GM12878 (cell line): ENCODE results near the gene PARVA. TPM values are rescaled to one million over a fixed set of nuclear protein-coding genes. Genes with fewer than 3 reads are reported as not detected.

Experiments
- ATAC-seq: fragments of 200-7000 bp; cut with Tn5 transposase; 3 replicates; pipeline ENCODE4 v1.9.1; 2020; ENCODE audit warnings: mild to moderate bottlenecking, moderate library complexity
- BruUV-seq: library from RNA; stranded (reverse); fragments of 400-500 nt; replicated peaks from 2 replicates; lab custom pipeline; 2021; lab: Mats Ljungman, UMichigan
- CTCF ChIA-PET: fragments of 300-600 bp; sonication (Branson Sonifier 250); formaldehyde crosslinking; extraction: SDS; loops from one replicate; lab custom pipeline; 2021; ENCODE audit warnings: inconsistent platforms; lab: Yijun Ruan, JAX
- POLR2A ChIA-PET: fragments of 350-600 bp; formaldehyde crosslinking; extraction: SDS; loops from one replicate; lab custom pipeline; 2021; ENCODE audit warnings: inconsistent platforms; lab: Charles Lee
- RAD21 ChIA-PET: fragments of 300-600 bp; sonication (Branson Sonifier 250); formaldehyde crosslinking; loops from one replicate; lab custom pipeline; 2023; ENCODE audit warnings: antibody characterized with exemption; ENCODE audit not compliant: unreplicated experiment; lab: Charles Lee
- SMC1A ChIA-PET: fragments of 300-600 bp; sonication (Branson Sonifier 250); formaldehyde crosslinking; loops from one replicate; lab custom pipeline; 2023; ENCODE audit not compliant: unreplicated experiment, uncharacterized antibody; lab: Charles Lee
- DNase-seq: peaks from one replicate; pipeline ENCODE4 v3.0.0-alpha.2; 2011; ENCODE audit warnings: low read depth, low spot score
- FAIRE-seq: peaks from 3 replicates; lab custom pipeline; 2011; peaks lifted over from hg19 to GRCh38; lab: Jason Lieb, UNC
- H2AFZ ChIP-seq: 2 replicates; pipeline ENCODE4 v1.6.0; 2011; ENCODE audit warnings: low read depth, low read length, control low read depth; ENCODE audit not compliant: control insufficient read depth
- H3K27ac ChIP-seq: 2 replicates; pipeline ENCODE4 v1.5.1; 2011; ENCODE audit warnings: control low read depth; ENCODE audit not compliant: control insufficient read depth, insufficient read depth
- H3K27me3 ChIP-seq, 2 experiments: replicated peaks in 1 of 2; 2 replicates each; pipeline versions ENCODE4 v1.6.0 to v1.6.1; 2011; ENCODE audit warnings: low read length in 1 of 2; ENCODE audit not compliant: control insufficient read depth in 2 of 2, insufficient read depth in 2 of 2
- H3K36me3 ChIP-seq, 2 experiments: 2 replicates each; pipeline ENCODE4 v1.5.1; 2011; ENCODE audit warnings: low read length in 1 of 2; ENCODE audit not compliant: control insufficient read depth in 2 of 2, insufficient read depth in 2 of 2
- H3K4me1 ChIP-seq: 2 replicates; pipeline ENCODE4 v1.6.1; 2011; ENCODE audit warnings: mild to moderate bottlenecking, low read length, moderate library complexity, mixed read lengths; ENCODE audit not compliant: control insufficient read depth, insufficient read depth
- H3K4me2 ChIP-seq: 2 replicates; pipeline ENCODE4 v1.6.0; 2011; ENCODE audit warnings: control low read depth; ENCODE audit not compliant: control insufficient read depth, insufficient read depth
- H3K4me3 ChIP-seq: fragments of 200-600 bp; sonication (generic); 2 replicates; pipeline ENCODE4 v1.5.1; 2016
- H3K79me2 ChIP-seq: 2 replicates; pipeline ENCODE4 v1.6.0; 2011; ENCODE audit warnings: low read length; ENCODE audit not compliant: control insufficient read depth, insufficient read depth
- H3K9ac ChIP-seq: 2 replicates; pipeline ENCODE4 v1.8.0; 2011; ENCODE audit warnings: low read length, control low read depth, mixed read lengths; ENCODE audit not compliant: control insufficient read depth, insufficient read depth
- H3K9me3 ChIP-seq: replicated peaks from 3 replicates; pipeline ENCODE4 v1.5.1; 2011; ENCODE audit warnings: mild to moderate bottlenecking, low read length; ENCODE audit not compliant: control insufficient read depth, insufficient read depth
- H4K20me1 ChIP-seq: 2 replicates; pipeline ENCODE4 v1.6.0; 2011; ENCODE audit not compliant: control insufficient read depth, insufficient read depth
- ASH2L ChIP-seq: fragments of 300-600, 200-600 bp; sonication (generic); IDR thresholded peaks from 2 replicates; pipeline ENCODE4 v1.6.1; 2017; ENCODE audit warnings: low read depth, mild to moderate bottlenecking, borderline replicate concordance
- CEBPZ ChIP-seq: fragments of 150-350 bp; IDR thresholded peaks from 2 replicates; pipeline ENCODE4 v1.6.1; 2016; ENCODE audit warnings: low read depth, low read length
- CREM ChIP-seq: IDR thresholded peaks from 2 replicates; pipeline ENCODE4 v1.6.1; 2014; ENCODE audit warnings: antibody characterized with exemption, low read depth
- KAT2A ChIP-seq: conservative IDR thresholded peaks from 2 replicates; pipeline ENCODE4 v1.6.1; 2011; ENCODE audit warnings: low read depth, low read length; ENCODE audit not compliant: control insufficient read depth
- MAX ChIP-seq: IDR thresholded peaks from 2 replicates; pipeline ENCODE4 v1.6.1; 2012; ENCODE audit warnings: low read depth, low read length, improper control_type of control experiment
- MEF2B ChIP-seq: fragments of 450-650 bp; IDR thresholded peaks from 2 replicates; pipeline ENCODE4 v1.6.1; 2018; ENCODE audit warnings: mild to moderate bottlenecking, moderate library complexity; ENCODE audit not compliant: partially characterized antibody, poor library complexity, severe bottlenecking
- MYC ChIP-seq: IDR thresholded peaks from 2 replicates; pipeline ENCODE4 v1.6.1; 2011; ENCODE audit warnings: mild to moderate bottlenecking, low read length, moderate library complexity, inconsistent platforms; ENCODE audit not compliant: insufficient read depth, insufficient replicate concordance, insufficient read length, severe bottlenecking
- PML ChIP-seq: IDR thresholded peaks from 2 replicates; pipeline ENCODE4 v1.6.1; 2012; ENCODE audit warnings: low read length, inconsistent platforms
- SUZ12 ChIP-seq: fragments of 200-600 bp; sonication (generic); IDR thresholded peaks from one replicate; pipeline ENCODE4 v1.6.1; 2018; ENCODE audit warnings: antibody characterized with exemption, mild to moderate bottlenecking; ENCODE audit not compliant: unreplicated experiment
- USF2 ChIP-seq: IDR thresholded peaks from 2 replicates; pipeline ENCODE4 v1.6.1; 2011; ENCODE audit warnings: low read depth, low read length, improper control_type of control experiment, borderline replicate concordance
- YY1 ChIP-seq: IDR thresholded peaks from 2 replicates; pipeline ENCODE4 v1.6.1; 2011; ENCODE audit warnings: low read depth, mild to moderate bottlenecking, low read length
- ZNF274 ChIP-seq: IDR thresholded peaks from one replicate; pipeline ENCODE4 v1.8.0; 2011; ENCODE audit not compliant: insufficient read length, insufficient read depth
- WGBS: methylation state at CpG from one replicate; pipeline ENCODE4 v1.1.6; 2016; ENCODE audit warnings: low lambda C conversion rate; ENCODE audit not compliant: insufficient replicate concordance, insufficient coverage; ENCODE audit errors: missing lambda C conversion rate; 5-methylcytosine and 5-hydroxymethylcytosine counted together
- in situ Hi-C: fragments of 300-500 bp; cut with MboI; formaldehyde crosslinking; loops from 9 replicates; pipeline ENCODE4 v1.14.3; 2018; ENCODE audit warnings: mixed read lengths
- intact Hi-C: fragments of 100-400 bp; cut with micrococcal nuclease; formaldehyde crosslinking; loops from one replicate; pipeline ENCODE4 v1.14.2; 2022; ENCODE audit not compliant: unreplicated experiment
- polyA plus RNA-seq, 11 experiments: library from polyadenylated mRNA; depleted of rRNA in 4 of 11; unstranded in 6 of 11; stranded (reverse) in 5 of 11; fragments of >200 nt; fragmentation: Nextera tagmentation in 4 of 11; fragmentation: Illumina TruSeq in 1 of 11; extraction: Ambion mirVana in 4 of 11; extraction: Trizol in 1 of 11; gene quantifications; 1 replicate in 1 of 11; 2 replicates in 10 of 11; pipeline versions ENCODE4 v1.2.1 to v1.2.3, GENCODE V29; 2011 to 2016; ENCODE audit warnings: inconsistent platforms in 2 of 11, missing spikeins in 2 of 11, low read depth in 1 of 11
- total RNA-seq, 4 experiments: library from RNA; depleted of rRNA in 3 of 4; stranded (reverse); fragments of >200 nt in 3 of 4; fragmentation: Illumina TruSeq in 1 of 4; extraction: Trizol in 1 of 4; gene quantifications; 2 replicates each; pipeline versions ENCODE4 v1.2.1 to v1.2.3, GENCODE V29; 2013 to 2021

PARVA gene
- total and polyA plus RNA-seq, 10 of the 15 experiments (the other 5 are each of a cell fraction or from before 2014, with no cell fraction given) = 0.01 to 0.44 (median 0.03) TPM; not detected in 7

DNA sequence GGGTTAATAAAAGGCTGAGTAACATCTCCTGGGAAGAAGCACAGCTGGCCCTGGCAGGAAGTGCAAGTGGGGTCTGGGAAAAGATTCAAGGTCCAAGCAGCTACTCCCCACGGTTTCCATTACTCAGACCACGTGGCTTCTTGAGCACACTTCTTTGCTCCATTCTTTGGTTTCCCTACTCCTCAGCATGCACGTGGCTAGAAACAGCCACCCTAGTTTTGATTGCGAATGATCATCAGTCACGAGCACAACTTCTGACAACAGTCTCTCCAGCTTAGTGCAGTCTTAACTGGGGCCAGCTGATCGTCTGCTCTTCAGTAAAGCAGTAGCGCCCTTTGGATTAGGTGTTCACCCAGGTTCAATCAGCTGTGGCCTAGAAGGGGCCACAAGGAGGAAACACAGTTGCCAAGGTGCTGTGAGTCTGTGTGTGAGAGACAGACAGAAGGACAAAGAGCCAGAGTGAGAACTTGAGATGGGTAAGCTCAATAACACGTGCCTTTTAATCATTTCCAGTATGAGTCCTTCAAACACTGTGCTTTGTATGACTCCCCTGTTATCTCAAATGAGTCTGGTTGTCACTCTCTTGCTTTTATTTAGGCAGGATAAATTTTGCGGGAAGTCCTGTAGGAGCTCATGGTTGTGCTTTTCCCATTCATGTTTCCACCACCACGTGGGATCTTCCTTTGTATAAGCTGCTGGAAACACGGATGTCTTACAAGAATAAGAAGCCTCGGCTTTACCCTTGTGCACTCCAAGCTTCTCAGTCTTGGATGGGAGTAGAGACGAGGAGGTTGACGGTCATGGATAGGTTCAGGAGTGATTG, 901 bp upstream of the PARVA start (continued):
- TF ChIP-seq MYC = no peak
- TF ChIP-seq CREM = no peak
- no peak for TF ChIP-seq CEBPZ
- no peak for TF ChIP-seq MEF2B

GRCh38 chr11:12377824-12378593, 638 bp downstream of the PARVA start:
- no peak overlapping the region for H3K27ac ChIP-seq
- ChIA-PET CTCF (no interaction called here), RAD21 (no interaction called here), SMC1A (no interaction called here), POLR2A (no interaction called here)
- DNase-seq (no peak), ATAC-seq (no peak), FAIRE-seq (no peak)
- H4K20me1 ChIP-seq = no peaks in the 10 kb centered on the region
- no peaks in the 10 kb centered on the region for H3K4me1 ChIP-seq
- no peak overlapping the region for H2AFZ ChIP-seq
- H3K36me3 ChIP-seq = no peaks in the 10 kb centered on the region
- BruUV-seq = no TSS peak
- in situ Hi-C loops (no loop called here), intact Hi-C loops (no loop called here)
- H3K4me2 ChIP-seq = no peak overlapping the region
- H3K79me2 ChIP-seq = no peaks in the 10 kb centered on the region
- H3K27me3 ChIP-seq = peaks cover 7 to 11% of the 10 kb centered on the region in 2 experiments
- no peak overlapping the region for H3K9ac ChIP-seq
- H3K4me3 ChIP-seq = no peak overlapping the region
- 44% methylated on average over 47 of the region's 76 CpGs for WGBS
- no peaks in the 10 kb centered on the region for H3K9me3 ChIP-seq
- TF ChIP-seq YY1 (no peak), MEF2B (no peak), CEBPZ (no peak), MAX (no peak), PML (no peak), ZNF274 (no peak), ASH2L (no peak), USF2 (no peak), KAT2A (no peak), SUZ12 (no peak)
